Fibroblast of pulmonary artery (primary cell): ENCODE measurements around the gene GCSAML.
A peak's percentile ranks its signal among the peaks of the same experiment; 100 is the strongest.
"Not testable (repeated sequence)": the region's sequence is repeated elsewhere in the genome, so short reads cannot be mapped to it uniquely, and the experiment has no call there.

Experiments
- DNase-seq: peaks from one replicate; pipeline ENCODE4 v3.0.0-alpha.2; 2010; ENCODE audit warnings: low read depth
- H3K4me3 ChIP-seq: replicated peaks from 2 replicates; pipeline ENCODE4 v1.5.1; 2011; ENCODE audit warnings: low read depth, mild to moderate bottlenecking, control low read depth, low read length, moderate library complexity
- TF ChIP-seq, protein P1 (sequence below): IDR thresholded peaks from 2 replicates; pipeline ENCODE4 v1.5.1; 2011; ENCODE audit warnings: mild to moderate bottlenecking, control low read depth, low read length, inconsistent platforms; ENCODE audit errors: missing control alignments

Gene GCSAML

DNA sequence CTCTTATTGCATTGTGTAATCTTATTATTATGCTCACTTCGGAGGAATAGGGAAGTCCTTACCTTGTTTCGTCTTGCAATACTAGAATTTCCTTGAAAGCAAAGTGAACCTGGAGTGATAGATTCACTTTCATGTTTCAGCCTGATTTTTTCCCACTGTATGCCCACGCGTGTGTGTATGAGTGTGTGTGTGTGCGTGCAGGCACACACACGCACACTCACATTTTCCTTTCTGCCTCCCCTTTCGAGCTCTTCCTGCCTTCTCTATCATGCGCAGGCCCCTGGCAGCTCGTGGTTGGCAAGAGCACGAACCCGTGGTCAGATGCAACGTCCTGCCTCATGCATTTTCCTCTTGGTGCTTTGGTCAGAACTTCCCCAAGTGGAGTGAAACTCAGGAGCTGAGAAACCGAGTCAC is at the start of gene GCSAML:
TSS of gene GCSAML (plus strand) at position 366 of the 414 bp plus-strand sequence. CDS start 58 bp downstream, outside the sequence.
- H3K4me3 ChIP-seq, result no peak within 1 kb of the TSS
- DNase-seq, result no peak
- TF ChIP-seq, protein P1, sequence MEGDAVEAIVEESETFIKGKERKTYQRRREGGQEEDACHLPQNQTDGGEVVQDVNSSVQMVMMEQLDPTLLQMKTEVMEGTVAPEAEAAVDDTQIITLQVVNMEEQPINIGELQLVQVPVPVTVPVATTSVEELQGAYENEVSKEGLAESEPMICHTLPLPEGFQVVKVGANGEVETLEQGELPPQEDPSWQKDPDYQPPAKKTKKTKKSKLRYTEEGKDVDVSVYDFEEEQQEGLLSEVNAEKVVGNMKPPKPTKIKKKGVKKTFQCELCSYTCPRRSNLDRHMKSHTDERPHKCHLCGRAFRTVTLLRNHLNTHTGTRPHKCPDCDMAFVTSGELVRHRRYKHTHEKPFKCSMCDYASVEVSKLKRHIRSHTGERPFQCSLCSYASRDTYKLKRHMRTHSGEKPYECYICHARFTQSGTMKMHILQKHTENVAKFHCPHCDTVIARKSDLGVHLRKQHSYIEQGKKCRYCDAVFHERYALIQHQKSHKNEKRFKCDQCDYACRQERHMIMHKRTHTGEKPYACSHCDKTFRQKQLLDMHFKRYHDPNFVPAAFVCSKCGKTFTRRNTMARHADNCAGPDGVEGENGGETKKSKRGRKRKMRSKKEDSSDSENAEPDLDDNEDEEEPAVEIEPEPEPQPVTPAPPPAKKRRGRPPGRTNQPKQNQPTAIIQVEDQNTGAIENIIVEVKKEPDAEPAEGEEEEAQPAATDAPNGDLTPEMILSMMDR, result no peak

DNA sequence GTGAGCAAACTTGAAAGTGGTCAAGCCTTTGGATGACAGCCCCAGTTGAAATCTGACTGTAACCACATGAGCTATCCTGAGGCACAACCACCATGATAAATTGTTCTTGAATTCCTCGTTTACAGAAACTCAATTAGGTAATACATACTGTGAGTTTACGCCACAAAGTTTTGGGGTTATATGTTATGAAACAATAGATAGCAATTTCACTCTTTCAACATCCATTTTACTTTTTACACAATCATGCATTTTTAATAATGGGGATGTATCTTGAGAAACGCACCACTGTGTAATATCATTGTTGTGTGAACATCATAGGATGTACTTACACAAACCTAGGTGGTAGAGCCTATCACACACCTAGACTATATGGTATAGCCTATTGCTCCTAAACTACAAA is 48.1 kb upstream of the GCSAML start:
- DNase-seq, result no peak
- H3K4me3 ChIP-seq, result no peak overlapping the region
- TF ChIP-seq, protein P1, result no peak

DNA sequence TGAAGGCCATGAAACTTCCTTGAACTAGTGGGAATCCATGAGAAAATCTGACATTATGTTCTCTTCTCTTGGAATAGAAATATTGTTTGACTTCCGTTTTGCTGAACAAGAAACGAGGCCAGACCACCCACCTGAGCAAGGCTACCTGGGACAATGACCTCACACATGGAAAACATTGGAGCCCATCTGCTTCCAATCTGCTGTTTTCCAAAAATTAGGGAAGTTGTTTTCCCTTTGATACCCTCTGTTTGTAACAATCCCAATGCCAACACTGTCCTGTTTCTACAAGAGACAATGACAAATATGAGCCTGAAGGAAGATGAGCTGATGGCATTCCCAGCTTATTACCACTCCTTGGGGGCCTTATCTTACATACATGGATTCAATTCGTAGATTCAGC is 42.1 kb upstream of the GCSAML start:
- H3K4me3 ChIP-seq, result no peak overlapping the region
- DNase-seq, result no peak
- TF ChIP-seq, protein P1, result no peak

DNA sequence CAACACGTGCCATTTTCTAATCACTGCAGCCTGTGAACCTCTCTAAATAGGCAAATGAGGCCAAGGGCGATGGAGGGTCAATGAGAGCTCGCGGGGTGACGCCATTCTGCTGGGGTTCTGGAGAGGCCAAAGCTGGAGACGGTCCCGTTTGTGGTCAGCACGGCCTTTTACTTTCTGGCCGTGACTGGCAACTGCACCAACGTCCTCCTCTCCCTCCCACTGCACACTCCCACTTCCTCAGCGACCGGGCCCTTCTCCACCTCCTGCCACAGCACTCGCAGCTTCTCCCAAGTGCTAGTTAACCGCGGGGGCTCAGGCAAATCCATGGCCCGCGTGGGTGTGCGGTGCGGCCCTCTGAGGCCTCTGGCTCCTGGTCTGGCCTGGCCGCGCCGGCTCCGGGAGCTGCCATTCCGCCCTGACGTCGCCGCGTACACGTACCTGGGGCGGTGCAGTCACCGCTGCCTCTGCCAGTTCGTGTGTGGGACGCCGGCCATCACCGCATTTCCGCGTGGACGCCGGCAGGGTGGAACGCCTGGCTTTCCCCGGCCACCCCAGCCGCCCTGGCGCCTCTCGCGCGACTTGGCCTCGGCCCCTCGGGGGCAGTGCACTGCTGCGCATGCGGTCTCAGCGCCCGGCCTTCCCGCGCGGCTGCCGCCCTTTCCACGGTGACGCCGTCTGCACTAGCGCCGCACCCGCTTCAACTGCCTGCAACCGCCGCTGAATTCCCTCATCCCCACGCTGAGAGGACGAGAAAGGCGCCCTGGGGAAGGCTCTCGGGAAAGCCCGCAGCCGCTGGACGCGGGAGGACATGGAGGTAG is 30.9 kb upstream of the GCSAML start:
- no peak overlapping the region for H3K4me3 ChIP-seq
- TF ChIP-seq, protein P1, result no peak
- DNase-seq, result peak; percentile 1

DNA sequence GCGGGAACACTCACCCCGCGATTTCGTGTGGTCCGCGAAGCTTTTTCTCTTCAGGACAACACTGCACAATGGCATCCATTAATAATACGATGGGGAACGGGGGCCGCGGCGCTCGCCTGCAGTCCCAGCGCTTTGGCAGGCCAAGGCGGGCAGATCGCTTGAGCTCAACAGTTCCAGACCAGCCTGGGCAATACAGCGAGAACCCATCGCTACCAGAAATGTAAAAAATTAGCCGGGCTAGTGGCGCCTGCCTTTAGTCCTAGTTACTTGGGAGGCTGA is 30.4 kb upstream of the GCSAML start:
- H3K4me3 ChIP-seq, result no peak overlapping the region
- TF ChIP-seq, protein P1, result no peak
- no peak for DNase-seq

DNA sequence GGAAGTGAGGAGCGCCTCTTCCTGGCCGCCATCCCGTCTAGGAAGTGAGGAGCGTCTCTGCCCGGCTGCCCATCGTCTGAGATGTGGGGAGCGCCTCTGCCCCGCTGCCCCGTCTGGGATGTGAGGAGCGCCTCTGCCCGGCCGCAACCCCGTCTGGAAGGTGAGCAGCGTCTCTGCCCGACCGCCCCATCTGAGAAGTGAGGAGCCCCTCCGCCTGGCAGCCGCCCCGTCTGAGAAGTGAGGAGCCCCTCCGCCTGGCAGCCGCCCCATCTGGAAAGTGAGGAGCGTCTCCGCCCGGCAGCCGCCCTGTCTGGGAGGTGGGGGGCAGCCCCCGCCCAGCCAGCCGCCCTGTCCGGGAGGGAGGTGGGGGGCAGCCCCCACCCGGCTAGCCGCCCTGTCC is 27.0 kb upstream of the GCSAML start:
- H3K4me3 ChIP-seq, DNase-seq: not testable (repeated sequence)

DNA sequence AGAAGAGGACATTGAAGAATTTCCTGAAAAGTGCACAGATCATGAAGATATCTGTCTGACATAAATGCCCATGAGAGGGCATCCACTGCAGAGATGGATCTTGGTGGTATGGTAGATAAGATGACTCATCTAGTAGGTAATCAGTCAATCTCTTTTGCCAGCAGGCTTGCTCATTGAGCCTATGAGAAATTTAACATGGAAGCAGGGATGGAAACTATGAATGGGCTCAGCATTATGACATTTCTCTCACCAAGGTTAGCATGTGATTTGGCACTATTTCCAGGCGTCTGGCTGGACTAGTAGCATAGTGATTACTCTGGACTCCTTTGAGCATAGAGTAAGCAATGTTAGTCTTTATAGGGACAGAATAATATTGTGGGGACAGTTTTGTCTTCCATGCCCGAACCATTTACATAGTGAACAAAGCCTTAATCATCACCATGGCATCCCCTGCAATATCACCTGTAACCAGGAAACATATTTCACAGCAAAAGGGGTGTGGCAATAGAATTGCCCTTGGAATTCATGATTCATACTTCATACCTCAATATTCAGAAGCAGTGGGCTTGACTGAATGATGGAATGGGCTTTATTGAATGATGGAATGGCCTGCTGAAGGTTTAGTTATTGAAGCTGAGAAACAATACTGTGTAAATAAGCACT is 20.0 kb upstream of the GCSAML start:
- TF ChIP-seq, protein P1, result no peak
- no peak for DNase-seq
- H3K4me3 ChIP-seq, result no peak overlapping the region
